Measurements from ENCODE around the gene BRD4. TPM values are rescaled to one million over a fixed set of nuclear protein-coding genes. Genes with fewer than 3 reads are reported as not detected.

The BRD4 gene
- polyA plus RNA-seq, 3 donors: 3.7 to 19.2 (median 4.2) TPM

DNA sequence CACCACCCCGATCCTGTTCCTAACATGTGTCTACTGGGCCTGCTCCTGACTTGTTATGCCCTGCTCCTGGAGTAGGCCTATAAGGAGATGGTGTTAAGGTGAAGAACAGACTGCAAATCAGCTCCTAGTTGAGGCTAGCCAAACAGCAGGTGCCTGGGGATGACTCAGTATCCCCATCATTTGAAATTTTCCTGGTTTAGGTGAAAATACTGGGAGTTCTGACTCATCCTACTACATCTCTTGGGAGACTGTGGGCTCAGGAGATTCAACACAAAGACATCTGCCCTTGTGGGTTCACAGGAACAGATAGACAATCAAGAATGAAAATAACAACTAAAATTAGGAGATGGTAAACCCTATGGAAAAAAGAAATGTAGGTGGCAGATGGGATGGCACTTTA lies 41.2 kb downstream of the BRD4 start:
- Mint-ChIP-seq H3K27me3 (ENCODE audit: low read depth in 3 of 3) (peaks cover 0 to under 1% (median 0%) of the 10 kb centered on the region in 3 donors), H3K4me1 (peaks cover 75% of the 10 kb centered on the region), H3K4me3 (no peak overlapping the region), H3K36me3 (peaks cover 8 to 16% of the 10 kb centered on the region in 2 donors), H3K9me3 (no peaks in the 10 kb centered on the region), H3K27ac (peak overlapping the region in 2 of 7 donors; percentile 17 to 19)
- Histone ChIP-seq H3K79me2 (ENCODE audit: insufficient read depth, low read length) (peaks cover 100% of the 10 kb centered on the region), H4K20me1 (ENCODE audit: insufficient read depth, low read length) (peaks cover 100% of the 10 kb centered on the region), H3K36me3 (replicated peaks in 1 of 2; ENCODE audit: control insufficient read depth in 1 of 2, insufficient read depth in 2 of 2, low read length in 2 of 2) (peaks cover 0 to 4% of the 10 kb centered on the region in 2 donors), H3K9me3 (replicated peaks in 1 of 2; ENCODE audit: control insufficient read depth in 1 of 2, insufficient read depth in 1 of 2, low read length in 2 of 2) (no peaks in the 10 kb centered on the region), H3K4me3 (replicated peaks in 1 of 3; ENCODE audit: low read depth in 2 of 3, low read length in 3 of 3) (no peak overlapping the region), H3K27ac (ENCODE audit: low read depth in 1 of 2, low read length in 2 of 2) (peak overlapping the region in 1 of 2 donors; percentile 16), H3K4me2 (replicated peaks; ENCODE audit: extremely low read depth, low read length, poor library complexity, severe bottlenecking) (no peak overlapping the region), H3K9ac (ENCODE audit: insufficient read depth, low read length, poor library complexity, severe bottlenecking) (no peak overlapping the region), H3K27me3 (ENCODE audit: control insufficient read depth in 2 of 2, insufficient read depth in 2 of 2, low read length in 2 of 2) (no peaks in the 10 kb centered on the region), H2AFZ (ENCODE audit: insufficient read depth, low read depth, low read length, poor library complexity, severe bottlenecking) (no peak overlapping the region), H3K4me1 (ENCODE audit: control insufficient read depth in 1 of 2, insufficient read depth in 2 of 2, low read length in 2 of 2) (peaks cover 17 to 33% of the 10 kb centered on the region in 2 donors)
- intact Hi-C loops (cut with micrococcal nuclease): no loop called here
- no CpG with 5 or more reads among the region's 1 CpG for WGBS (ENCODE audit: insufficient coverage)
- TF ChIP-seq, protein P1, sequence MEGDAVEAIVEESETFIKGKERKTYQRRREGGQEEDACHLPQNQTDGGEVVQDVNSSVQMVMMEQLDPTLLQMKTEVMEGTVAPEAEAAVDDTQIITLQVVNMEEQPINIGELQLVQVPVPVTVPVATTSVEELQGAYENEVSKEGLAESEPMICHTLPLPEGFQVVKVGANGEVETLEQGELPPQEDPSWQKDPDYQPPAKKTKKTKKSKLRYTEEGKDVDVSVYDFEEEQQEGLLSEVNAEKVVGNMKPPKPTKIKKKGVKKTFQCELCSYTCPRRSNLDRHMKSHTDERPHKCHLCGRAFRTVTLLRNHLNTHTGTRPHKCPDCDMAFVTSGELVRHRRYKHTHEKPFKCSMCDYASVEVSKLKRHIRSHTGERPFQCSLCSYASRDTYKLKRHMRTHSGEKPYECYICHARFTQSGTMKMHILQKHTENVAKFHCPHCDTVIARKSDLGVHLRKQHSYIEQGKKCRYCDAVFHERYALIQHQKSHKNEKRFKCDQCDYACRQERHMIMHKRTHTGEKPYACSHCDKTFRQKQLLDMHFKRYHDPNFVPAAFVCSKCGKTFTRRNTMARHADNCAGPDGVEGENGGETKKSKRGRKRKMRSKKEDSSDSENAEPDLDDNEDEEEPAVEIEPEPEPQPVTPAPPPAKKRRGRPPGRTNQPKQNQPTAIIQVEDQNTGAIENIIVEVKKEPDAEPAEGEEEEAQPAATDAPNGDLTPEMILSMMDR (IDR thresholded peaks at IDR 0.05): no peak
- no peak for DNase-seq

DNA sequence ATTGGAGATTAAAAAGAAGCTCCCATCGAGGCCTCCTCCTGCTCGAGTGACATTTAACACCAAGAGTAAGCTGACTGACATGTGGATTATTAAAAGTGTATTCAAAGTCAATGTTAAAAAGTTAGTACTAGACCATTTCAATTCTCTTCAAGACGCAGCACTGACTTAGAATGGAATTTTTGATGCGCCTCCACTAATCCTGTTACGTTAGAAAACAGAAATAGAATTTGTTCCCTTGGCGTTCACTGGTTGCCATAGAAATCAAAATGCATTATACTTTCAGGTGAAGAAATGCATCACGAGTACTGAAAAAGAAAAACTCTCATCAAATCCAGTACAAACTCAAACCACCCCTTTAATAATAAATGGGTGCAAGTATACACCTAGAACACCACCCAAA lies 42.2 kb downstream of the BRD4 start:
- peaks cover 23 to 40% of the 10 kb centered on the region in 2 donors for H3K4me1 ChIP-seq (ENCODE audit: control insufficient read depth in 1 of 2, insufficient read depth in 2 of 2, low read length in 2 of 2)
- Mint-ChIP-seq H3K4me1 (peaks cover 77% of the 10 kb centered on the region), H3K9me3 (no peaks in the 10 kb centered on the region), H3K27ac (peak overlapping the region in 1 of 7 donors; percentile 65), H3K4me3 (no peak overlapping the region), H3K36me3 (peaks cover 1 to 7% of the 10 kb centered on the region in 2 donors), H3K27me3 (ENCODE audit: low read depth in 3 of 3) (peaks cover 0 to 2% (median 0%) of the 10 kb centered on the region in 3 donors)
- WGBS (ENCODE audit: insufficient coverage): 82% methylated on average over 2 of the region's 7 CpGs
- DNase-seq: no peak
- no peak overlapping the region for H3K4me3 ChIP-seq (replicated peaks in 1 of 3; ENCODE audit: low read depth in 2 of 3, low read length in 3 of 3)
- no peaks in the 10 kb centered on the region for H3K27me3 ChIP-seq (ENCODE audit: control insufficient read depth in 2 of 2, insufficient read depth in 2 of 2, low read length in 2 of 2)
- TF ChIP-seq, protein P1 (IDR thresholded peaks at IDR 0.05): no peak
- peaks cover 100% of the 10 kb centered on the region for H4K20me1 ChIP-seq (ENCODE audit: insufficient read depth, low read length)
- intact Hi-C loops (cut with micrococcal nuclease): no loop called here
- no peak overlapping the region for H3K27ac ChIP-seq (ENCODE audit: low read depth in 1 of 2, low read length in 2 of 2)
- H2AFZ ChIP-seq (ENCODE audit: insufficient read depth, low read depth, low read length, poor library complexity, severe bottlenecking): no peak overlapping the region
- no peak overlapping the region for H3K9ac ChIP-seq (ENCODE audit: insufficient read depth, low read length, poor library complexity, severe bottlenecking)
- H3K36me3 ChIP-seq (replicated peaks in 1 of 2; ENCODE audit: control insufficient read depth in 1 of 2, insufficient read depth in 2 of 2, low read length in 2 of 2): no peaks in the 10 kb centered on the region
- peaks cover 100% of the 10 kb centered on the region for H3K79me2 ChIP-seq (ENCODE audit: insufficient read depth, low read length)
- no peak overlapping the region for H3K4me2 ChIP-seq (replicated peaks; ENCODE audit: extremely low read depth, low read length, poor library complexity, severe bottlenecking)
- H3K9me3 ChIP-seq (replicated peaks in 1 of 2; ENCODE audit: control insufficient read depth in 1 of 2, insufficient read depth in 1 of 2, low read length in 2 of 2): no peaks in the 10 kb centered on the region
